ENCODE measurements around the gene AP3D1.

Gene AP3D1

GRCh38 chr19:2189880-2190279 lies 38.5 kb upstream of the AP3D1 start:
- H3K36me3 ChIP-seq (ENCODE audit: insufficient read depth, low read length), result peaks cover 10% of the 10 kb centered on the region
- H3K4me1 ChIP-seq (ENCODE audit: insufficient read depth, low read length), result peaks cover 5% of the 10 kb centered on the region; the same call in 1 of the 2 replicates
- no peak overlapping the region for H3K9ac ChIP-seq (ENCODE audit: low read depth, low read length)
- no peaks in the 10 kb centered on the region for H3K9me3 ChIP-seq (ENCODE audit: control insufficient read depth, insufficient read depth, low read length)

GRCh38 chr19:2188708-2189385 lies 37.5 kb upstream of the AP3D1 start:
- Histone ChIP-seq H3K9ac (ENCODE audit: low read depth, low read length) (no peak overlapping the region), H3K9me3 (ENCODE audit: control insufficient read depth, insufficient read depth, low read length) (no peaks in the 10 kb centered on the region), H3K4me1 (ENCODE audit: insufficient read depth, low read length) (peaks cover 5% of the 10 kb centered on the region; the same call in 1 of the 2 replicates), H3K36me3 (ENCODE audit: insufficient read depth, low read length) (peaks cover 10% of the 10 kb centered on the region)

- H3K36me3 ChIP-seq (ENCODE audit: insufficient read depth, low read length), result peaks cover 6% of the 10 kb centered on the region; the same call in 1 of the 2 replicates
- H3K9ac ChIP-seq (ENCODE audit: low read depth, low read length), result no peak overlapping the region
These were observed 35.8 kb upstream of the AP3D1 start for GRCh38 chr19:2187159-2187558.

GRCh38 chr19:2186071-2186846 lies 34.9 kb upstream of the AP3D1 start:
- H3K36me3 ChIP-seq (ENCODE audit: insufficient read depth, low read length), result peaks cover 3% of the 10 kb centered on the region; the same call in 1 of the 2 replicates
- H3K4me1 ChIP-seq (ENCODE audit: insufficient read depth, low read length), result peaks cover 5% of the 10 kb centered on the region; the same call in 1 of the 2 replicates
- no peak overlapping the region for H3K9ac ChIP-seq (ENCODE audit: low read depth, low read length)
- H3K9me3 ChIP-seq (ENCODE audit: control insufficient read depth, insufficient read depth, low read length), result no peaks in the 10 kb centered on the region

More at GRCh38 chr19:2187159-2187558, 35.8 kb upstream of the AP3D1 start:
- H3K4me1 ChIP-seq (ENCODE audit: insufficient read depth, low read length), result peaks cover 5% of the 10 kb centered on the region; the same call in 1 of the 2 replicates
- no peaks in the 10 kb centered on the region for H3K9me3 ChIP-seq (ENCODE audit: control insufficient read depth, insufficient read depth, low read length)

- no peaks in the 10 kb centered on the region for H3K9me3 ChIP-seq (ENCODE audit: control insufficient read depth, insufficient read depth, low read length)
- peaks cover 5% of the 10 kb centered on the region; the same call in 1 of the 2 replicates for H3K4me1 ChIP-seq (ENCODE audit: insufficient read depth, low read length)
- H3K9ac ChIP-seq (ENCODE audit: low read depth, low read length), result no peak overlapping the region
- H3K36me3 ChIP-seq (ENCODE audit: insufficient read depth, low read length), result peaks cover 3% of the 10 kb centered on the region; the same call in 1 of the 2 replicates
These were observed 34.3 kb upstream of the AP3D1 start for GRCh38 chr19:2185734-2186070.

GRCh38 chr19:2184422-2184975 lies 33.1 kb upstream of the AP3D1 start:
- H3K4me1 ChIP-seq (ENCODE audit: insufficient read depth, low read length), result peaks cover 5% of the 10 kb centered on the region; the same call in 1 of the 2 replicates
- H3K36me3 ChIP-seq (ENCODE audit: insufficient read depth, low read length), result peaks cover 3% of the 10 kb centered on the region; the same call in 1 of the 2 replicates
- H3K9me3 ChIP-seq (ENCODE audit: control insufficient read depth, insufficient read depth, low read length), result no peaks in the 10 kb centered on the region
- no peak overlapping the region for H3K9ac ChIP-seq (ENCODE audit: low read depth, low read length)

- Histone ChIP-seq H3K4me1 (ENCODE audit: insufficient read depth, low read length) (peaks cover 5% of the 10 kb centered on the region; the same call in 1 of the 2 replicates), H3K9ac (ENCODE audit: low read depth, low read length) (no peak overlapping the region), H3K36me3 (ENCODE audit: insufficient read depth, low read length) (peaks cover 3% of the 10 kb centered on the region; the same call in 1 of the 2 replicates), H3K9me3 (ENCODE audit: control insufficient read depth, insufficient read depth, low read length) (no peaks in the 10 kb centered on the region)
These were observed 30.2 kb upstream of the AP3D1 start for GRCh38 chr19:2181633-2181997.

GRCh38 chr19:2180881-2181632 lies 29.7 kb upstream of the AP3D1 start:
- Histone ChIP-seq H3K9me3 (ENCODE audit: control insufficient read depth, insufficient read depth, low read length) (no peaks in the 10 kb centered on the region), H3K36me3 (ENCODE audit: insufficient read depth, low read length) (peaks cover 3% of the 10 kb centered on the region; the same call in 1 of the 2 replicates), H3K4me1 (ENCODE audit: insufficient read depth, low read length) (peaks cover 4% of the 10 kb centered on the region; the same call in 1 of the 2 replicates), H3K9ac (ENCODE audit: low read depth, low read length) (no peak overlapping the region)

GRCh38 chr19:2180114-2180513 lies 28.7 kb upstream of the AP3D1 start:
- no peaks in the 10 kb centered on the region for H3K9me3 ChIP-seq (ENCODE audit: control insufficient read depth, insufficient read depth, low read length)
- no peaks in the 10 kb centered on the region for H3K4me1 ChIP-seq (ENCODE audit: insufficient read depth, low read length)
- no peak overlapping the region for H3K9ac ChIP-seq (ENCODE audit: low read depth, low read length)
- no peaks in the 10 kb centered on the region; the same call in 1 of the 2 replicates for H3K36me3 ChIP-seq (ENCODE audit: insufficient read depth, low read length)

GRCh38 chr19:2179095-2179494 lies 27.7 kb upstream of the AP3D1 start:
- H3K9ac ChIP-seq (ENCODE audit: low read depth, low read length), result no peak overlapping the region
- no peaks in the 10 kb centered on the region; the same call in 1 of the 2 replicates for H3K36me3 ChIP-seq (ENCODE audit: insufficient read depth, low read length)
- H3K4me1 ChIP-seq (ENCODE audit: insufficient read depth, low read length), result no peaks in the 10 kb centered on the region
- H3K9me3 ChIP-seq (ENCODE audit: control insufficient read depth, insufficient read depth, low read length), result no peaks in the 10 kb centered on the region

GRCh38 chr19:2176337-2176994 lies 25.1 kb upstream of the AP3D1 start:
- H3K36me3 ChIP-seq (ENCODE audit: insufficient read depth, low read length), result no peaks in the 10 kb centered on the region; the same call in 1 of the 2 replicates
- no peaks in the 10 kb centered on the region for H3K9me3 ChIP-seq (ENCODE audit: control insufficient read depth, insufficient read depth, low read length)
- H3K9ac ChIP-seq (ENCODE audit: low read depth, low read length), result no peak overlapping the region
- peaks cover 4% of the 10 kb centered on the region; the same call in 1 of the 2 replicates for H3K4me1 ChIP-seq (ENCODE audit: insufficient read depth, low read length)

GRCh38 chr19:2175742-2176141 lies 24.4 kb upstream of the AP3D1 start:
- H3K4me1 ChIP-seq (ENCODE audit: insufficient read depth, low read length), result peaks cover 11% of the 10 kb centered on the region
- H3K36me3 ChIP-seq (ENCODE audit: insufficient read depth, low read length), result no peaks in the 10 kb centered on the region; the same call in 1 of the 2 replicates
- no peak overlapping the region for H3K9ac ChIP-seq (ENCODE audit: low read depth, low read length)
- H3K9me3 ChIP-seq (ENCODE audit: control insufficient read depth, insufficient read depth, low read length), result no peaks in the 10 kb centered on the region

- H3K9me3 ChIP-seq (ENCODE audit: control insufficient read depth, insufficient read depth, low read length), result no peaks in the 10 kb centered on the region
- no peak overlapping the region for H3K9ac ChIP-seq (ENCODE audit: low read depth, low read length)
- no peaks in the 10 kb centered on the region; the same call in 1 of the 2 replicates for H3K36me3 ChIP-seq (ENCODE audit: insufficient read depth, low read length)
- peaks cover 25% of the 10 kb centered on the region for H3K4me1 ChIP-seq (ENCODE audit: insufficient read depth, low read length)
These were observed 22.6 kb upstream of the AP3D1 start for GRCh38 chr19:2173767-2174577.

Measured in ES-I3 (cell line).